ENCODE results near the gene BGLAP.

BGLAP gene

DNA sequence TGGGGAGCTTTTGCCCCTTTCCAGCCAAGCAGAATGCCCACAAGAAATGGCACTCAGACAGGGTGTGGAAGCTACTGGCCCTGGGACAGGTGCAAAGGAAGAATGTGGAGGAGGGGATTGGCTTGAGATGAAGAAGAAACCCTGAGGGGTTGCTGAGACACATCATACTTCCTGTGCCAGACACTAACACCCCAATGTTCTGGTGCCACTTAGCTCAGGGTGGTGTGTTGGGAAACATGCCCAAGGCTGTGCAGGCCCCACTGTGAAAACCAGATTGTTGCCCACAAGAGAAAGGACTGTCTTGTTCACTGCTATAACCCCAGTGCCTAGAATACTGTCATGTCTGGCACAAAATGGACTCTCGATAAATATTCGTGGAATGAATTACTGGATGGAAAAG, 15.7 kb downstream of the BGLAP start:
- DNase-seq (ENCODE audit: low spot score): no peak

DNA sequence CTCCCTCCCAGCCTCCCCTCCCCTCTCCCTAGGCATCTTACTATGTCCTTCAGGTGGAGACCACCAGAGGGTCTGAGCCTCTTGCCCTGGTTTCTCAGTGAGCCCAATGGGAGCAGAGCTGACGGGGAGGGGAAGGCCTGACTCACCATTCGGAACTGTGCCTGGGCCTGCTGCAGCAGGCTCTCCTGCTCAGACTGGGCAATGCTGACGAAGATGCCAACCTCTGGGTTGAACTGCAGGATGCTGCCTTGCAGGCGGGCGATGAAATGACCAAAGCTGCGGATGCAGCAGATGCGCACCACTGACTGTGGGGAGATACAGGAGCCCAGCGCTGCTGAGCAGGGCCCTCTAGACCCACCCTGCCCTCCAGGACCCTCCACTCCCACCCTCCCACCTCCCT, 16.9 kb downstream of the BGLAP start:
- DNase-seq (ENCODE audit: low spot score): no peak

DNA sequence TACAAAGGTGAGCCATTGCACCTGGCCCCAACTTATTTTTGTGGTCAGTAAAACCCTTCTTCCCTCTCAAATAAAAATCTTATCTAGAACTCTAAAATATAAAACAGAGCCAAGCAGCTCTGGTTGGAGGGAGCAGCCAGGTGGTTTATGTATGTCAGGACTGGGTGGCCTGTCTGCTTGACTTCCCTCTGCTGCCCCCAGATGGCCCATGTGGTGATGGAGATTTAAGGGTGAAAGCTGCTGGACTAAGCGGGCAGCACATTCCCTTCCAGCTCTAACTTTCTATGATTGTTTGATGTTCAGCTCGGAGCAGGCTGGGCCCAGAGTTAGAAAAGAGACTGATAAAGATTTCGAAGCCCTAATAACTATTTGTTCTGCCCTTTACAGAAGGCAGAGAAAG, 17.8 kb downstream of the BGLAP start:
- no peak for DNase-seq (ENCODE audit: low spot score)

DNA sequence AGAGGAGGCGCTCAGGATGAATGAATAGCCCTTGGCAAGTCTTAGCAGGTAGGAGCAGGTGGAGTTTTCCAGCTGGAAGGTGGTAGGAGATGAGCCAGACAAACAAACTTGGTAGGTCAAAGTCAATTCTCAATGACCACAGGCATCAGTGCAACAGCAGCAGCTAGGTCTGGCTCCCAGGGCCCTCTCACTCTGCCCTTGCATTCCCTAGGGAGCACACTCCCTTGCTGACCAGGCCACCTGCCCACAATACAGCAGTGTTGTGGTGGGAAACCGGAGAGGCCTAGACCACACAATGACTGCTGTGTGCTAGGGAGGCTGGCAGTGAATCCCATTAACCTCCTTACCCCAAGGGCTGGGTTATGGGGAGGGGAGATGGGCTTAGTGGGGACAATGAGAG, 18.9 kb downstream of the BGLAP start:
- DNase-seq (ENCODE audit: low spot score): no peak

DNA sequence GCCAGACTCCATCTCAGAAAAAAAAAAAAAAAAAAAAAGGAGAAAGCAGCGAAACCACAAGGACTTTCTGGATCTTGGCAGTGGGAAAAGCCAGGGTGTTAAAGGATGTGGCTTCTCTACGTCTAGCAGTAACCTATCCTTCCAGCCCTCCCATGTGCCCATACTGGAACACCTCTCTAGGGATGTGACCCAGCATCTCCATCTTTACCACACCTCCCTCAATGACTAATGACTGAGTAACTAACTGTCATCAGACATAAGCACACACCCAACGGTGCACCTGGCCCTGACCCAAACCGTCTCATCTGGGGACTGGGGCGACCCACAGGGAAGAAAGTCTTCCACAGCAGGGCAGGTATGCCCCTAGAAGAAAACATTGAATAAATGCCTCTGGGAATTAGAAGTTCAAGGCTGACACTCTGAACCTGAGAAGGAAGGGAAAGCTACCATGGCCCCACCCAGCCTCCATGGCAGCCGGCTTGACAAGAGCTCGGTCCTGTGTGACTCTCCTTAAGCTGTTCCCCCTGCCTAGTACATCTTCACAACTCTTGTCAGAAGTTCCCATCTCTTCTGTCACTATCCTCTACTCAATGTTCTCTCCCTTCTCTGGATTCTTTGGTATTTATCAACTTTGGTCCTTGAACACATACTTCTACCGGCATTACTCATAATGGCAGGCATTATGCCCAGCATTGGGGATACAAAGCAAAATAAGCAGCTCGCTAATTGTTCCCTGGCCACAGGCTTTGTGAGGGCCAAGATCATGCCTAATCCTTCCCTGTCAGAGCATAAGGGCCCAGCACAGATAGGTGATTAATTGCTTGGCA, 20.7 kb downstream of the BGLAP start:
- no peak for DNase-seq (ENCODE audit: low spot score)

DNA sequence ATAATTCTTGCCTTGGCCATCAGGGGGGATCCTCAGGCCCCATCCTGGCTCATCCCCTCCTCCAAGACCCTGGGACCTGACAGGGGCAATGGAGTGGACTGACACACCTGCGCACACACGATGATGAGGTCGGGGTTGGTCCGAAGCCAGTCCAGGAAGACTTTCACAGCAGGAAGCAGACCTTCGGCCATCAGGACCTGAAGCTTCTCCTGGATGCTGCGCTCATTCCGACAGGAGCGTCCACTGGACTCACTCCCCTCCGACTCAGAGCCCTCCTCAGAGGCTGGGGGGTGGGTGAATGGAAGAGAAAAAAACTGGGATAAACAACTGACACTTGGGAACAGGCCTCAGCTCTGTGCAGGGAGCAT, 21.3 kb downstream of the BGLAP start:
- DNase-seq (ENCODE audit: low spot score): no peak

DNA sequence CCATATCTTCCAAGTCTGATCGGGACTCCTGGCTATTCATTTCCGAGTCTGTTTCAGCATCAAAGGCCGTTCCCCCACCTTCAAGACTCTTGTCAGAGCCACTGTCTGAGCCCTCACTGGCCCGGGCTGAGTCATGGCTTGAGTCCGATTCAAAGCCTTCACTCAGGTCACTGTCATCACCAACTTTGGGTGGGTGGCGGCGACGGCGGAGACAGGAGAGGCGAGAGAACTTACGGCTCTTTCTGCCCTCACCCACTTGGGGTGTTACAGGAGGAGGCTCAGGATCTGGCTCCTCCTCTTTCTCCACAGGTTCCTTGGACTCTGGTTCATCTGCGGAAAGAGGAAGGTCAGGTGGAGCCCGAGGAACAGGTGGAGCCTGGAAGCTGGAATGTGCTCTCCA, 24.1 kb downstream of the BGLAP start:
- no peak for DNase-seq (ENCODE audit: low spot score)

DNA sequence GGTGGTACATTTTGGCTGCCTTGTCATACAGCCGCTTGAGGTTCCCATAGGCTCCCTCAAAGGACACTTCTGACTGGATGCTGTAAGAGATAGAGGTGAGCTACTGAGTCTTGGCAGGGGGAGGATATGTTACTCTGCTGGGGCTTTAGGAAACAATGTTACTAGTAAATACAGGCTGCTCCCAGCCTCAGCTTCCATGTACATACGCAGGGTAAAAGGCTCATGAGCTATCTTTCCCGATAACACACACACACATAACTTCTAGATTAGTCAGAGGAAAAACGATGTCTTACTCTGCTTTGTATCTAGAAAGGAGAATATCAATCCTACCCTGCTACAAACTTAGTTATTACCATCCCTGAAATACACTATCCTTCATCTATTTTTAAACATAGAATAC, 26.4 kb downstream of the BGLAP start:
- no peak for DNase-seq (ENCODE audit: low spot score)

DNA sequence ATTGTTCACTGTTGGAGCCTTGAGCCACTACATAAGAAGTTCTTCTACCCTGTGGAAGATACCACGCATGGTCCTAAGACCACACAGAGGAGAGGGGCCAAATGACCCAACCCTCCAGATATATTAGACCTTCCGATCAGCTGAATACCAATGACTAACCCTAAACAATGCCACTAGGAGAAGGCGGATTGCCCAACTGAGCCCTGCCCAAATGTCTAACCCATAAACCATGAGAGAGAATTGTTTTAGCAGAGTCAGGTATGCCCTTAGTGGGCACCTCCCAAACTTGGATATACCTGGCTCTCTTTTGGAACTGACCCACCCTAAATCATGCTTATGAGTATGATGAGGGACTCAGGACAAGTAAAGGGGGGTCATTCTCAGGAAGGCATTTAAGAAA, 28.3 kb downstream of the BGLAP start:
- no peak for DNase-seq (ENCODE audit: low spot score)

DNA sequence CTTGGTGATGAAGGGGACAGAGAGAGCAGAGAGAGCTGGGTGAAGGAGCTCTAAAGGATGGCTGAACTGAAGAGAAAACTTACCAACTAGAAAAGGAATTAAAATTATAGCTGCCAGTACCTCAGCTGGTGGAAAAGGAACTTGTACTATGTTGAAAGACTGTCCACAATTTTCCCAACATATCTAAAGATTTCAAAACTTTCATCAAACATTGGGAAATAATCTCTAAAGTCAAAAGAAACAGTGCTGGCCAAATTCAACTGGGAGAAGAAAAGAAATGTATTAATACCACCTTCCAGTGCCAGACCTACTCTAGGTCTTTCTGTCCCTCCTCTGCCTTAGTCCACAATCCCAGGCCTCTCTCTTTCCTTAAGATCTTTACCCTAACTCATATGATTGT, 34.5 kb downstream of the BGLAP start:
- no peak for DNase-seq (ENCODE audit: low spot score)

DNA sequence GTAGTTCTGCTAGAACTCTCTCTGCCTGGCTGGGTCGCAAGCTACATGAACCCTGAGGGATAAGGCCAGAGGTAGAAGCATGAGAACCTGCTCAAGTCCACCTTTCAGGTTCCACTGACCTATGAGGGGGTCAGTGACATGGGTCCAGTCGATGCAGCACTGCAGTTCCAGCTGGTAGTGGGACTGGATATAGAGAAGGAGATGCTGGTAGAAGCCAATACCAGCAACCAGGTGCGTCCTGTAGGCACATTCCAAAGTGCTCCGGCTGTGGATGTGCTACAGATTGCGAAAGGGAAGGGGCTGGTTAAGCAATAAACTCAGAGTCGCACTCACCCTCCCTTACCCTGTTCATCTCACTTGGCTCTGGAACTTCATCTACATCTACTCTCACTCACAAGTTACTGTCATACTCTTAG, 35.0 kb downstream of the BGLAP start:
- DNase-seq (ENCODE audit: low spot score): no peak

DNA sequence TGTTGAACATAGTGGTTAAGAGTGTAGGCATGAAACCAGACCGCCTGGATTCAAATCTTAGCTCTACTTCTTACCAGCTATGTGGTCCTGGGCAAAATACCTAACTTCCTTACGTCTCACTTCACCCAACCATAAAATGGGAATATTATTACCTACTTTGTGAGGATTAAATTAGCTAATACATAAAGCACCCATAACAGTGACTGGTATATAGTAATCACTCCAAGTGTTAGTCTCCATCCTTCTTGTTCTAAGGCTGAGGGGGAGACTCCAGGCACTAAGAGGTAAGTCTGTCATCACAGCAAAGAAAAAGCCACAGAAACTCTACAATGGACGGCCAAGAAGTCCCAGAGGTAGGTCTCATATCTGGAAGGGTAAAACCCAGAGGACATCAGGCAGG, 37.9 kb downstream of the BGLAP start:
- DNase-seq (ENCODE audit: low spot score): no peak

DNA sequence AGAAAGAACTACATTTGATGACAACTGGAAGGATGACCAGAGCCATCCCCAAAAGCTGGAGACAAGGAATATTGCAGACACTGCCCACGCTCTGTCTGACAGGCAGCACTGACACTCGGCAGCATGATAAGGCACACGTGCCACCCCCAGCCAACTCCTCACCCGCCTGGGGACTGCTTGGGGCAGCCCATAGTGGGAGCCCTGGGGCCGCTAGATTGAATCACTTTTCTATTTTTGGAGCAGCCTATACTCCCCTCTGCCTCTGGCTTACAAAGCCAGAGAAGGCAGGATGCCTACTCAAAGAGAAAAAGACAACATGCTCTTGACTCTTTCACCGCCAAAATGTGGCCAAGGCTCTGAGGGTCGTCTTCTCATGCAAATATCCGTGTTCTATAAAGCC, 39.3 kb downstream of the BGLAP start:
- no peak for DNase-seq (ENCODE audit: low spot score)

DNA sequence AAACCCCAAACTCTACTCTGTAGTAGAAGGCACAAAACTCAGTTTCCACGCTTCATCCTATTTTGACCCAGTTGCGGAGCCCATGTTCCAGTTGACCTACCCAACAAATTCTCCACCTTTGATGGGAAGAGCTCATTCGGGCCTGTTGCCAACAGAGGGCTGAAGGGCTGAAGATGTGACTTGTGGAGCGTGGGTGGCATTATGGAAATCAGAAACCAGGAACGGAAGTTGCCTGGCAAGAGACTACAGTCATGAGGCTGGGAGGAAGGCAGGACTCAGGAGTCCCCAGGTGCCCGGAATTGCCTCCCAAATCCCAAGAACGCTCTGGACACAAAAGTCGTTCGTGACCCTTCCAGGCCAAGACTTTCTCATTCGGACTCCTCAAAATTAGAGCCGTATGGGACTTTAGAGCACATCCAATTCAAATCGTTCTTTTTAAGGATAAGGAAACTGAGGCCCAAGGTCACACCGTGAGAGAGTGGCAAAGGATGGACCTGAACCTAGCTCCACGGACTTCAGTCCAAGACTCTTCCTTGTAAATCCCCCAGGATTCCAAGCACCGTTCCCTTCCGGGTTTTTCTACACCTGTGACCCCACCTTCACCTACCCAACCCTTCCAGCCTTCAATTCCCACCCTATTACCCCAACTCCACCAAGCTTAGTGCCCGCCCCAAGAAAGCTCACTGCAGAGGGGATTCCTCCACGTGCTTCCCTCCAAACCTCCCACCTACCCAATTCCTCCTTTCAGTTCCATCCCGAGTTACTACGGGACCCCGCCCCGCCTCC, 39.9 kb downstream of the BGLAP start:
- peak; percentile 47 for DNase-seq (ENCODE audit: low spot score)

DNA sequence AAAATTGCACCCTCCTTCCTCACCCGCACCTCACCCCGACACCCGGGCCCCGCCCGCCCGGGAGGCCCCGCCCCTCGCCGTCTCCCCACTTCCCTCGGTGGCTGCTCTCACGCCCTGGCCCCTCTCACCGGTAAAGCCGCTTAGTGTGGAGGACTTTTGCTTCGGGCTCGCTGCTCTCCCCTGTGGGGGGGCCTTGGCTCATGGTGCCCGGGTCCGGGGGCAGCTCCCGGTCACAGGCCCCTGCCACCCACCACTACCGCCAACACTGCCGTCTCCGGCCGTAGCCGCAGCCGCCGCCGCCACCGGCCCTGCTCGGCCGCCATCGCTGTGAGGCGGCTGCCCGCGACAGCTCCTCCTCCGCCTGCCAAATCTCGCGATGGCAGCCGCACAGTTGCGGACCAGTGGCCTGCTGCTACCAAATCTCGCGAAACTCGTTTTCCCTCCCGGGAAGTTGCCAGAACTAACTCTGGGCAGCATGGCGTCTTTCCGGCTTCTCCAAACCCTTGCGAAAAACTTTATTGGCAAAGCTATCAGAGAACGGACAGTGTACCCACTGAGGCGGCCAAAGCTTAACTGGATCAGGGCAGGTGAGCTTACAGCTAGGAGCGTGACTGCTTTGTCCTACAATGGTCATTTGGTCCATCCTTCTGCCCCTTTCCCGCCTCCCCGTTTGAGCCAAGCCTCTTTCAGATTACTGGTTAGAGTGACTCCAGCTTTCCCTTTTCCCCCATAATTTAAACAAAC, 40.7 kb downstream of the BGLAP start, which contains the start of gene SMG5:
TSS of gene SMG5 (minus strand) at position 347 of the 744 bp plus-strand sequence. CDS start at position 202, 145 bp downstream.
- peak; percentile 99 for DNase-seq (ENCODE audit: low spot score)

DNA sequence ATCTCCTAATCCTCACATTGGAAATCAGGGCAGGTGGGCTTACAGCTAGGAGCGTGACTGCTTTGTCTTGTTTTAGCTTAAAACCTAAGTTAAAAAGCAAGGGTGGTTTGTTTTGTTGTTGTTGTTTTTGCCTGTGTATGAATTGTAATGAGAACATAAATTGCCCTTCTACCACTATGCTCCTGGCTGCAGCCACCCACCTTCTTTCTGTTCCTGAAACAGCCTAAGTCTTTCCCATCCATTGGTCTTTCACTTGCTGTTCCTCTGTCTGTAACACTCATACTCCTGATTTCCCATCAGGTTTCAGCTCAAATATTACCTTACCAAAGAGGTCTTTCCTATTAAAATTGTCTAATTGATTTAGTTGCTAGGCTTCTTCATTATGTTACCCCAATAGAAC, 41.5 kb downstream of the BGLAP start:
- no peak for DNase-seq (ENCODE audit: low spot score)

DNA sequence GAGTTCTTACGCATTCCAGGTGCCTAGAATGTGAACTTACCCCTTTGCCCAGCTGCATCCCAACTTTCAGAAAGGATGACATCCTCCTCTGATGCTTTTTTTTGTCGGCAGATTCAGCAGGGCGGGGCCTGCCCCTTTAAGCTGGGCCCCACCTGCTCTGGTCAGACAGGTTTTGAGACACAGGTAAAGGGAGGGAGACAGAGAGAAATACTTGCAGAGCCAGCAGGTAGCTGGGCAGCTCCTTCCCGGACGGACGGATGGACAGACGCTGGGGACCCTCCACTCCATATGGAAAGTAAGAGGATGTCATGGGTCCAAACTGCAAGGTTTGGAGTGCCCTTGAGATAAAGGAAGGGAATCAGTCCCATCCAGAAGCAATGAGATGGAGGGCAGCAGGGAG, 42.1 kb downstream of the BGLAP start, which contains the start of gene TMEM79:
TSS of gene TMEM79 (plus strand) at position 214 of the 400 bp plus-strand sequence. CDS start 902 bp downstream, outside the sequence.
- DNase-seq (ENCODE audit: low spot score): no peak

DNA sequence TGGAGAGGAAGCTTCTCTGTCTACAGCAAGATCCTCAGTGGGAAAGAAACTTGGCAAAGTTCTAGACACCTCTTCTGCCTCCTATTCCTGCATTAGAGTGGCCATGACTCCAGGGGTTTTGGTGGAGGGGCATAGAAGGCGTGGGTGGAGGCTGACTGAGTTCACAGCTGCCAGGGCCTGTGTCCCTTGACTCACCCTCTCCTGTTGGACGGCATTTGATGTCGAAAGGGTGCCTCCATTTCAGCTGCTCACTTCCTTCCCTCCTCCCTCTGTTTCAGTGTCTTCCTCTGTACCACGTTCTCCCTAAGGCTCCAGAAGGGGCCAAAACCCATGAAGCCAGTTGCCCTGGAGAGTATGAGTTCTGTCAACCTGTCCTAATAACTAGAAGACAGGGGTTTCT, 42.8 kb downstream of the BGLAP start:
- DNase-seq (ENCODE audit: low spot score): no peak

DNA sequence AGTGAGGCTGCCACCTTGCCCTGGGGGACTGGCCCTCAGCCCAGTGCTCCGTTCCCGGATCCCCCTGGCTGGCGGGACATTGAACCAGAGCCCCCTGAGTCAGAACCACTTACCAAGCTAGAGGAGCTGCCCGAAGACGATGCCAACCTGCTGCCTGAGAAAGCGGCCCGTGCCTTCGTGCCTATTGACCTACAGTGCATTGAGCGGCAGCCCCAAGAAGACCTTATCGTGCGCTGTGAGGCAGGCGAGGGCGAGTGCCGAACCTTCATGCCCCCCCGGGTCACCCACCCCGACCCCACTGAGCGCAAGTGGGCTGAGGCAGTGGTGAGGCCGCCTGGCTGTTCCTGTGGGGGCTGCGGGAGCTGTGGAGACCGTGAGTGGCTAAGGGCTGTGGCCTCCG, 43.5 kb downstream of the BGLAP start:
- no peak for DNase-seq (ENCODE audit: low spot score)

DNA sequence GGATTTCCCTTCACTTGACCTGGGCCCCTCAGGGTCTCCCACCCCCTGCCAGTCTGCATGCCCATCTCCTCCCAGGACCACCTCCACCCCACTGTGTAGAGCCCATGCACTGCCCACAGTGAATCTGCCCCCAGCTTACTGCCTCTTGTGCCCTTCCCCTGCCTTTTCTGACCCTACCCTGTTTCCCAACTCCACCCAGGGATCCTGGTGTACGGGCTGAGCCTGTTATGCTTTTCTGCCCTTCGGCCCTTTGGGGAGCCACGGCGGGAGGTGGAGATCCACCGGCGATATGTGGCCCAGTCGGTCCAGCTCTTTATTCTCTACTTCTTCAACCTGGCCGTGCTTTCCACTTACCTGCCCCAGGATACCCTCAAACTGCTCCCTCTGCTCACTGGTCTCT, 44.1 kb downstream of the BGLAP start:
- DNase-seq (ENCODE audit: low spot score): no peak

DNA sequence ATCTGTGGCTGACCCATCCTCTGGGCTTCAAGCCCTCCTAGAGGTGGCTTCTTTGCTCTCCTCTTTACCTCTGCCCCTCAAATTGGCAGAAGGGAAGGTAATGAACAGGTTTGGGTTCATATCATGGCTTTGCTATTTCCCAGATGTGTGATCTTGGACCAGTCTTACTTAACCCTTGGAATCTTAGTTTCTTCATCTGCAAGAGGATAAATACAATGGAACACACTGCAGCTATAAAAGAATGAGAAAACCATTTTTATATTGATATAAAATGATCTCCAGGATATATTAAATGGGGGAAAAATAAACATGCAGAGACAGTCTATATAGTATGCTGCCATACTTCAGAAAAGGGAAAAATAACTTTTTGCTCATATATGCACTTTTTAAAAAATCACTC, 47.9 kb downstream of the BGLAP start:
- DNase-seq (ENCODE audit: low spot score): no peak
